HL-60 (cell line): Measurements from ENCODE around the gene BEST2.

Experiments used
- DNase-seq, 2 experiments: peaks; one replicate each; pipeline ENCODE4 v3.0.0-alpha.2; 2010 to 2020; ENCODE audit warnings: low read depth in 1 of 2, low spot score in 1 of 2
- H3K27ac ChIP-seq: fragments of 250-450 bp; sonication (Bioruptor Pico); replicated peaks from 2 replicates; pipeline ENCODE4 v1.5.1; 2020; ENCODE audit warnings: mild to moderate bottlenecking, moderate library complexity
- H3K27me3 ChIP-seq: fragments of 250-450 bp; sonication (Bioruptor Pico); 2 replicates; pipeline ENCODE4 v1.5.1; 2021; ENCODE audit warnings: mild to moderate bottlenecking, moderate library complexity; ENCODE audit not compliant: insufficient read depth, poor library complexity, severe bottlenecking
- H3K4me3 ChIP-seq: replicated peaks from 2 replicates; pipeline ENCODE4 v1.5.1; 2011; ENCODE audit warnings: mild to moderate bottlenecking, control low read depth, low read length; ENCODE audit not compliant: insufficient read depth
- GABPA ChIP-seq: IDR thresholded peaks from 2 replicates; pipeline ENCODE4 v1.6.1; 2012; ENCODE audit warnings: low read depth
- POLR2AphosphoS5 ChIP-seq: IDR thresholded peaks from 2 replicates; pipeline ENCODE4 v1.6.1; 2012; ENCODE audit warnings: low read depth
- SPI1 ChIP-seq: IDR thresholded peaks from 2 replicates; pipeline ENCODE4 v1.6.1; 2012; ENCODE audit warnings: low read depth, mild to moderate bottlenecking, borderline replicate concordance
- TF ChIP-seq, protein P1 (sequence below): IDR thresholded peaks from 2 replicates; pipeline ENCODE4 v1.6.1; 2012; ENCODE audit warnings: low read depth; ENCODE audit not compliant: insufficient replicate concordance
- TF ChIP-seq, protein P2 (sequence below): IDR thresholded peaks from one replicate; pipeline ENCODE4 v1.5.1; 2011; ENCODE audit warnings: low read length, control low read depth, inconsistent platforms; ENCODE audit not compliant: insufficient read depth

The BEST2 gene

DNA sequence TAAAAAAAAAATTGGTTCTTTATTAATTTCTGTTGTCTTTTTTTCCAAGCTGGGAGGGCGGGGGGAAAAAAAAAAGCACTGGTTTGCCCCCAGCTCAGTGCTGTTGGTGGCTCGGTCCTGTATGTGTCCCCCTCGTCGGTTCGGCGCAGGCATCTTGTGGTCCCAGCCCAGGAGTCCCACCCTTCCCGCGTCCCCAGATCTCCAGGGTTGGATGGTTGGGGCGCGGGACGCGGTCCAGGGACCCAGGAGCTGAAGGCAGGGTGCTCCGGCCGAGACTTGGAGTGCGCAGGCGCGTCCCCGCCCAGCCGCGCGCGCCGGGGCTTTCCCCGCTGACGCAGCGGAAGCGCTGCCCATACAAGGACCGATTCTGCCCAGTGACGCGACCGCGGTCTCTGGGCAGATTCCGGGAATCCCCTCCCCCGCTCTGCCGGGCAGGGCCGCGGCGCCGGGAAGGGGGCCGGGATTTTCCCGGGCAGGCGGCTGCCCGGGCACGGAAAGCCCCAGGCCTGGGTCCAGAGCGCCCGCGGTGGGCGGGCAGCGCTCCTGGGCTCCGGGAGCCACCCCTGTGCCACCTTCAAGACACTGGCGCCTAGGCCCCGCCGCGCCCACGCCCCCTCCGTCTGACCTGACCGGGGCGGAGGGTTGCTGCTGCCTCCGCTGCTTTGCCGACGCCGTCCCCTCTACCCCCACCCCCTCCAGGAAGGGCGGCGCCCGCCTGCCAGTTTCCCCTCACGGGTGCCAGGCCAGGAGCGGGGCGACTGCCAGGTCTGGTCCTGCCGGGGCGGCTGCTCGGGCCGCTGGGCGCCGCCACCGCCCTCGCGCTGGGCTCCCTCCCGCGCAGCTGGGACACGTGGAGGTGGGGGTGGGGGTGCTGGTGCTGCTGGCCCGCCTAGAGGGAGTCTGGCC is 42.0 kb downstream of the BEST2 start:
- Histone ChIP-seq H3K4me3 (peak overlapping the region; percentile 91), H3K27me3 (no peaks in the 10 kb centered on the region), H3K27ac (peak overlapping the region; percentile 95)
- peak in 1 of 2 experiments; percentile 87 for DNase-seq
- TF ChIP-seq POLR2AphosphoS5 (peak; percentile 80), GABPA (no peak), SPI1 (no peak)

GRCh38 chr19:12794196-12794941 is 42.8 kb downstream of the BEST2 start:
- TF ChIP-seq POLR2AphosphoS5 (no peak), SPI1 (no peak), GABPA (no peak)
- TF ChIP-seq, protein P1, sequence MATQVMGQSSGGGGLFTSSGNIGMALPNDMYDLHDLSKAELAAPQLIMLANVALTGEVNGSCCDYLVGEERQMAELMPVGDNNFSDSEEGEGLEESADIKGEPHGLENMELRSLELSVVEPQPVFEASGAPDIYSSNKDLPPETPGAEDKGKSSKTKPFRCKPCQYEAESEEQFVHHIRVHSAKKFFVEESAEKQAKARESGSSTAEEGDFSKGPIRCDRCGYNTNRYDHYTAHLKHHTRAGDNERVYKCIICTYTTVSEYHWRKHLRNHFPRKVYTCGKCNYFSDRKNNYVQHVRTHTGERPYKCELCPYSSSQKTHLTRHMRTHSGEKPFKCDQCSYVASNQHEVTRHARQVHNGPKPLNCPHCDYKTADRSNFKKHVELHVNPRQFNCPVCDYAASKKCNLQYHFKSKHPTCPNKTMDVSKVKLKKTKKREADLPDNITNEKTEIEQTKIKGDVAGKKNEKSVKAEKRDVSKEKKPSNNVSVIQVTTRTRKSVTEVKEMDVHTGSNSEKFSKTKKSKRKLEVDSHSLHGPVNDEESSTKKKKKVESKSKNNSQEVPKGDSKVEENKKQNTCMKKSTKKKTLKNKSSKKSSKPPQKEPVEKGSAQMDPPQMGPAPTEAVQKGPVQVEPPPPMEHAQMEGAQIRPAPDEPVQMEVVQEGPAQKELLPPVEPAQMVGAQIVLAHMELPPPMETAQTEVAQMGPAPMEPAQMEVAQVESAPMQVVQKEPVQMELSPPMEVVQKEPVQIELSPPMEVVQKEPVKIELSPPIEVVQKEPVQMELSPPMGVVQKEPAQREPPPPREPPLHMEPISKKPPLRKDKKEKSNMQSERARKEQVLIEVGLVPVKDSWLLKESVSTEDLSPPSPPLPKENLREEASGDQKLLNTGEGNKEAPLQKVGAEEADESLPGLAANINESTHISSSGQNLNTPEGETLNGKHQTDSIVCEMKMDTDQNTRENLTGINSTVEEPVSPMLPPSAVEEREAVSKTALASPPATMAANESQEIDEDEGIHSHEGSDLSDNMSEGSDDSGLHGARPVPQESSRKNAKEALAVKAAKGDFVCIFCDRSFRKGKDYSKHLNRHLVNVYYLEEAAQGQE: no peak
- TF ChIP-seq, protein P2, sequence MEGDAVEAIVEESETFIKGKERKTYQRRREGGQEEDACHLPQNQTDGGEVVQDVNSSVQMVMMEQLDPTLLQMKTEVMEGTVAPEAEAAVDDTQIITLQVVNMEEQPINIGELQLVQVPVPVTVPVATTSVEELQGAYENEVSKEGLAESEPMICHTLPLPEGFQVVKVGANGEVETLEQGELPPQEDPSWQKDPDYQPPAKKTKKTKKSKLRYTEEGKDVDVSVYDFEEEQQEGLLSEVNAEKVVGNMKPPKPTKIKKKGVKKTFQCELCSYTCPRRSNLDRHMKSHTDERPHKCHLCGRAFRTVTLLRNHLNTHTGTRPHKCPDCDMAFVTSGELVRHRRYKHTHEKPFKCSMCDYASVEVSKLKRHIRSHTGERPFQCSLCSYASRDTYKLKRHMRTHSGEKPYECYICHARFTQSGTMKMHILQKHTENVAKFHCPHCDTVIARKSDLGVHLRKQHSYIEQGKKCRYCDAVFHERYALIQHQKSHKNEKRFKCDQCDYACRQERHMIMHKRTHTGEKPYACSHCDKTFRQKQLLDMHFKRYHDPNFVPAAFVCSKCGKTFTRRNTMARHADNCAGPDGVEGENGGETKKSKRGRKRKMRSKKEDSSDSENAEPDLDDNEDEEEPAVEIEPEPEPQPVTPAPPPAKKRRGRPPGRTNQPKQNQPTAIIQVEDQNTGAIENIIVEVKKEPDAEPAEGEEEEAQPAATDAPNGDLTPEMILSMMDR: no peak
- DNase-seq: no peak
- H3K27me3 ChIP-seq: no peaks in the 10 kb centered on the region
- peak overlapping the region; percentile 91 for H3K4me3 ChIP-seq
- H3K27ac ChIP-seq: peak overlapping the region; percentile 95

DNA sequence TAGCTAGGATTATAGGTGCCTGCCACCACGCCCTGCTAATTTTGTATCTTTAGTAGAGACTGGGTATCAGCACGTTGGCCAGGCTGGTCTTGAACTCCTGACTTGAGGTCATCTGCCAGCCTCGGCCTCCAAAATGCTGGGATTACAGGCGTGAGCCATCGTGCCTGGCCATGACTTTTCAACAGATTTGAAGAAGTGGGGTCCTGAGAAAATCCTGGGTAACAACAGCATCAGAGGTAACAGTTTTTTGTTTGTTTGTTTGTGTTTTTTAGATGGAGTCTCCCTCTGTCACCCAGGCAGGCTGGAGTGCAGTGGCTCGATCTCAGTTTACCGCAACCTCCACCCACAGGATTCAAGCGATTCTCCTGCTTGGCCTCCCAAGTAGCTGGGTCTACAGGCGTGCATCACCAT is 43.4 kb downstream of the BEST2 start:
- DNase-seq: no peak
- Histone ChIP-seq H3K27ac (no peak overlapping the region), H3K27me3 (no peaks in the 10 kb centered on the region), H3K4me3 (no peak overlapping the region)
- TF ChIP-seq, protein P2: no peak
- TF ChIP-seq POLR2AphosphoS5 (no peak), SPI1 (no peak), GABPA (no peak)
- TF ChIP-seq, protein P1: no peak
